GM10266 (cell line): ENCODE results near the gene FHOD3.

ENCODE experiments used
- DNase-seq: peaks from one replicate; pipeline ENCODE4 v3.0.0; 2012; ENCODE audit errors: extremely low spot score
- CTCF ChIP-seq: IDR thresholded peaks from 2 replicates; pipeline ENCODE4 v1.5.1; 2012; ENCODE audit warnings: mild to moderate bottlenecking, low read depth; ENCODE audit not compliant: control insufficient read depth, insufficient read depth; ENCODE audit errors: missing control alignments

Gene FHOD3

GRCh38 chr18:36733150-36733549, 435.6 kb downstream of the FHOD3 start:
- no peak for TF ChIP-seq CTCF
- DNase-seq = no peak

- no peak for TF ChIP-seq CTCF
- DNase-seq = no peak
These were observed 437.1 kb downstream of the FHOD3 start for GRCh38 chr18:36734596-36734995.

- no peak for DNase-seq
- TF ChIP-seq CTCF = no peak
These were observed 437.6 kb downstream of the FHOD3 start for GRCh38 chr18:36735130-36735529.

- no peak for TF ChIP-seq CTCF
- no peak for DNase-seq
These were observed 438.6 kb downstream of the FHOD3 start for GRCh38 chr18:36736094-36736493.

- no peak for TF ChIP-seq CTCF
- DNase-seq = no peak
These were observed 439.8 kb downstream of the FHOD3 start for GRCh38 chr18:36737316-36737715.

- no peak for TF ChIP-seq CTCF
- DNase-seq = no peak
These were observed 446.9 kb downstream of the FHOD3 start for GRCh38 chr18:36744261-36744876.

GRCh38 chr18:36745219-36745975, 447.9 kb downstream of the FHOD3 start:
- DNase-seq = no peak
- TF ChIP-seq CTCF = no peak
